Measurements from ENCODE around the gene OR52E5. TPM values are rescaled to one million over a fixed set of nuclear protein-coding genes. Genes with fewer than 3 reads are reported as not detected.

Gene OR52E5
- total and polyA plus RNA-seq, 10 of the 15 experiments (the other 5 are each of a cell fraction or from before 2014, with no cell fraction given): not detected

DNA sequence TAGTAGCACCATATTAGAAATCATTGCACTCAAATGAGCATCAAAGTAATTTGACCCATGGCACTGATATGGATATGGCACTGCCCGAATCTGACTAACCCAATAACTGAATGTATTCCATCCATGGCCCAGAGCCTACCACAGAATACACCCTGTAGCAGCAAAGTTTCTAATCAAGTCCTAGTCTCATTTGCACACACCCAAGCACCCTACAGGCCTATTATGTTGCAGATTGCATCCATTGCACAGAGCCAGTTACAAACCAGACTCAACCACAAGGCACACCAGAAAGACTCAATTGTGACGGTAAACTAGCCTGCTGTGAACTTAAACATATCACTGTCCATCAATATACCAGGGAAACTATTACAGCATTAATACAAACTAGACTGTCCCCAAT is 6.5 kb downstream of the OR52E5 start:
- FAIRE-seq: no peak
- no peak overlapping the region for H2AFZ ChIP-seq (ENCODE audit: control insufficient read depth, low read depth, low read length)
- intact Hi-C loops (cut with micrococcal nuclease; ENCODE audit: unreplicated experiment) (no loop called here), in situ Hi-C loops (cut with MboI) (no loop called here)
- no peak for DNase-seq (ENCODE audit: low read depth, low spot score)
- WGBS (ENCODE audit: insufficient coverage, insufficient replicate concordance, low lambda C conversion rate, missing lambda C conversion rate): 0% methylated on average over 2 of the region's 2 CpGs
- ChIA-PET SMC1A (ENCODE audit: uncharacterized antibody, unreplicated experiment) (no interaction called here), POLR2A (no interaction called here), CTCF (no interaction called here), RAD21 (ENCODE audit: unreplicated experiment) (no interaction called here)
- no peak overlapping the region for H3K4me3 ChIP-seq
- H3K4me2 ChIP-seq (ENCODE audit: control insufficient read depth, insufficient read depth): no peak overlapping the region
- no peaks in the 10 kb centered on the region for H4K20me1 ChIP-seq (ENCODE audit: control insufficient read depth, insufficient read depth)
- no peaks in the 10 kb centered on the region for H3K9me3 ChIP-seq (replicated peaks; ENCODE audit: control insufficient read depth, insufficient read depth, low read length)
- H3K36me3 ChIP-seq (ENCODE audit: control insufficient read depth in 2 of 2, insufficient read depth in 2 of 2, low read length in 1 of 2): no peaks in the 10 kb centered on the region
- H3K27ac ChIP-seq (ENCODE audit: control insufficient read depth, insufficient read depth): no peak overlapping the region
- no TSS peak for BruUV-seq (replicated peaks)
- no peaks in the 10 kb centered on the region for H3K79me2 ChIP-seq (ENCODE audit: control insufficient read depth, insufficient read depth, low read length)
- no peaks in the 10 kb centered on the region for H3K27me3 ChIP-seq (replicated peaks in 1 of 2; ENCODE audit: control insufficient read depth in 2 of 2, insufficient read depth in 2 of 2, low read length in 1 of 2)
- TF ChIP-seq RFX5 (IDR thresholded peaks at IDR 0.05; ENCODE audit: low read depth, low read length) (no peak), POU2F2 (IDR thresholded peaks at IDR 0.05; ENCODE audit: borderline replicate concordance, low read depth, low read length) (no peak), EGR1 (IDR thresholded peaks at IDR 0.05; ENCODE audit: borderline replicate concordance in 1 of 2, low read depth in 2 of 2, low read length in 2 of 2) (no peak), NR2C2 (IDR thresholded peaks at IDR 0.05; ENCODE audit: borderline replicate concordance, control insufficient read depth, insufficient read length, low read depth) (no peak), BRCA1 (IDR thresholded peaks at IDR 0.05; ENCODE audit: low read depth, low read length) (no peak)
- TF ChIP-seq, protein P1, sequence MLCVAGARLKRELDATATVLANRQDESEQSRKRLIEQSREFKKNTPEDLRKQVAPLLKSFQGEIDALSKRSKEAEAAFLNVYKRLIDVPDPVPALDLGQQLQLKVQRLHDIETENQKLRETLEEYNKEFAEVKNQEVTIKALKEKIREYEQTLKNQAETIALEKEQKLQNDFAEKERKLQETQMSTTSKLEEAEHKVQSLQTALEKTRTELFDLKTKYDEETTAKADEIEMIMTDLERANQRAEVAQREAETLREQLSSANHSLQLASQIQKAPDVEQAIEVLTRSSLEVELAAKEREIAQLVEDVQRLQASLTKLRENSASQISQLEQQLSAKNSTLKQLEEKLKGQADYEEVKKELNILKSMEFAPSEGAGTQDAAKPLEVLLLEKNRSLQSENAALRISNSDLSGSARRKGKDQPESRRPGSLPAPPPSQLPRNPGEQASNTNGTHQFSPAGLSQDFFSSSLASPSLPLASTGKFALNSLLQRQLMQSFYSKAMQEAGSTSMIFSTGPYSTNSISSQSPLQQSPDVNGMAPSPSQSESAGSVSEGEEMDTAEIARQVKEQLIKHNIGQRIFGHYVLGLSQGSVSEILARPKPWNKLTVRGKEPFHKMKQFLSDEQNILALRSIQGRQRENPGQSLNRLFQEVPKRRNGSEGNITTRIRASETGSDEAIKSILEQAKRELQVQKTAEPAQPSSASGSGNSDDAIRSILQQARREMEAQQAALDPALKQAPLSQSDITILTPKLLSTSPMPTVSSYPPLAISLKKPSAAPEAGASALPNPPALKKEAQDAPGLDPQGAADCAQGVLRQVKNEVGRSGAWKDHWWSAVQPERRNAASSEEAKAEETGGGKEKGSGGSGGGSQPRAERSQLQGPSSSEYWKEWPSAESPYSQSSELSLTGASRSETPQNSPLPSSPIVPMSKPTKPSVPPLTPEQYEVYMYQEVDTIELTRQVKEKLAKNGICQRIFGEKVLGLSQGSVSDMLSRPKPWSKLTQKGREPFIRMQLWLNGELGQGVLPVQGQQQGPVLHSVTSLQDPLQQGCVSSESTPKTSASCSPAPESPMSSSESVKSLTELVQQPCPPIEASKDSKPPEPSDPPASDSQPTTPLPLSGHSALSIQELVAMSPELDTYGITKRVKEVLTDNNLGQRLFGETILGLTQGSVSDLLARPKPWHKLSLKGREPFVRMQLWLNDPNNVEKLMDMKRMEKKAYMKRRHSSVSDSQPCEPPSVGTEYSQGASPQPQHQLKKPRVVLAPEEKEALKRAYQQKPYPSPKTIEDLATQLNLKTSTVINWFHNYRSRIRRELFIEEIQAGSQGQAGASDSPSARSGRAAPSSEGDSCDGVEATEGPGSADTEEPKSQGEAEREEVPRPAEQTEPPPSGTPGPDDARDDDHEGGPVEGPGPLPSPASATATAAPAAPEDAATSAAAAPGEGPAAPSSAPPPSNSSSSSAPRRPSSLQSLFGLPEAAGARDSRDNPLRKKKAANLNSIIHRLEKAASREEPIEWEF (IDR thresholded peaks at IDR 0.05; ENCODE audit: insufficient replicate concordance, low read depth, low read length): no peak
- no peaks in the 10 kb centered on the region for H3K4me1 ChIP-seq (ENCODE audit: control insufficient read depth, insufficient read depth, low read length)
- no peak overlapping the region for H3K9ac ChIP-seq (ENCODE audit: control insufficient read depth, insufficient read depth, low read length)
- ATAC-seq: no peak
